GM18517 (cell line): ENCODE data around the gene FAAP100.

ENCODE experiments used
- ATAC-seq: cut with Tn5 transposase; IDR thresholded peaks from one replicate; pipeline ENCODE4 v1.9.1; 2021; ENCODE audit warnings: mild to moderate bottlenecking, moderate library complexity; ENCODE audit not compliant: unreplicated experiment

FAAP100 gene

GRCh38 chr17:81513372-81513752 is 38.8 kb downstream of the FAAP100 start:
- ATAC-seq, result no peak

GRCh38 chr17:81512562-81513371 is 39.4 kb downstream of the FAAP100 start, which contains the start of gene ACTG1:
TSS of gene ACTG1 (minus strand) at chr17:81512799. CDS start at chr17:81512354, 445 bp downstream.
- peak; percentile 35 for ATAC-seq

GRCh38 chr17:81511804-81512561 is 40.2 kb downstream of the FAAP100 start:
- ATAC-seq, result peak; percentile 1

GRCh38 chr17:81511554-81511803 is 40.7 kb downstream of the FAAP100 start:
- no peak for ATAC-seq

- no peak for ATAC-seq
These were observed 41.2 kb downstream of the FAAP100 start for GRCh38 chr17:81510785-81511553.

- no peak for ATAC-seq
These were observed 42.0 kb downstream of the FAAP100 start for GRCh38 chr17:81509972-81510784.

- no peak for ATAC-seq
These were observed 42.8 kb downstream of the FAAP100 start for GRCh38 chr17:81509207-81509971.

GRCh38 chr17:81508639-81509206 is 43.4 kb downstream of the FAAP100 start:
- ATAC-seq, result no peak

GRCh38 chr17:81503619-81504018 is 48.5 kb downstream of the FAAP100 start:
- no peak for ATAC-seq

- ATAC-seq, result no peak
These were observed 49.6 kb downstream of the FAAP100 start for GRCh38 chr17:81502471-81503017.

GRCh38 chr17:81500047-81500446 is 52.1 kb downstream of the FAAP100 start:
- ATAC-seq, result no peak

- ATAC-seq, result no peak
These were observed 52.6 kb downstream of the FAAP100 start for GRCh38 chr17:81499601-81499970.

GRCh38 chr17:81498953-81499600 is 53.1 kb downstream of the FAAP100 start:
- ATAC-seq, result no peak

- ATAC-seq, result no peak
These were observed 57.4 kb downstream of the FAAP100 start for GRCh38 chr17:81494626-81495377.

- ATAC-seq, result no peak
These were observed 58.7 kb downstream of the FAAP100 start for GRCh38 chr17:81493198-81494038.

- no peak for ATAC-seq
These were observed 59.4 kb downstream of the FAAP100 start for GRCh38 chr17:81492706-81493105.

GRCh38 chr17:81492202-81492601 is 60.0 kb downstream of the FAAP100 start:
- ATAC-seq, result no peak
